Tibial nerve (tissue), 4 donors: ENCODE data around the gene CUZD1. TPM values are rescaled to one million over a fixed set of nuclear protein-coding genes. Genes with fewer than 3 reads are reported as not detected.

Experiments
- DNase-seq, 2 donors: peaks; one replicate each; pipeline ENCODE4 v3.0.0-alpha.2; 2019; ENCODE audit warnings: low spot score in 2 of 2
- H3K27ac ChIP-seq, 4 donors: fragments of 200-600 bp; sonication (generic) in 3 of 4; one replicate each; pipeline ENCODE4 v1.5.1; 2017 to 2019; ENCODE audit warnings: mild to moderate bottlenecking in 1 of 4
- H3K27me3 ChIP-seq, 2 donors: fragments of 200-600 bp; sonication (generic) in 1 of 2; one replicate each; pipeline versions ENCODE4 v1.5.1 to v1.6.0; 2017 to 2019
- H3K36me3 ChIP-seq, 3 donors: fragments of 200-600 bp; sonication (generic); one replicate each; pipeline ENCODE4 v1.5.1; 2018 to 2019
- H3K4me1 ChIP-seq, 4 donors: fragments of 200-600 bp; sonication (generic) in 3 of 4; one replicate each; pipeline ENCODE4 v1.5.1; 2017 to 2019
- H3K4me3 ChIP-seq, 4 donors: fragments of 200-600 bp; sonication (generic) in 3 of 4; one replicate each; pipeline ENCODE4 v1.5.1; 2017 to 2019; ENCODE audit warnings: mild to moderate bottlenecking in 1 of 4, moderate library complexity in 1 of 4
- H3K9me3 ChIP-seq, 4 donors: fragments of 200-600 bp; sonication (generic) in 3 of 4; one replicate each; pipeline ENCODE4 v1.5.1; 2017 to 2019
- EP300 ChIP-seq, 2 donors: sonication (generic); formaldehyde crosslinking; IDR thresholded peaks; one replicate each; pipeline ENCODE4 v1.6.1; 2017; ENCODE audit warnings: antibody characterized with exemption in 2 of 2, mild to moderate bottlenecking in 1 of 2
- POLR2A ChIP-seq, 2 donors: fragments of 450-650 bp; IDR thresholded peaks; one replicate each; pipeline ENCODE4 v1.6.1; 2017; ENCODE audit warnings: antibody characterized with exemption in 2 of 2, mild to moderate bottlenecking in 2 of 2, moderate library complexity in 2 of 2
- WGBS, 2 donors: methylation state at CpG; one replicate each; pipeline ENCODE4 v1.1.5; 2018; 5-methylcytosine and 5-hydroxymethylcytosine counted together
- total RNA-seq, 4 donors: library from RNA; depleted of rRNA; stranded (reverse); fragments of >200 nt; gene quantifications; one replicate each; pipeline ENCODE4 v1.1.0, GENCODE V29; 2016
- TF ChIP-seq, protein P1 (sequence below), 5 experiments: fragments of 200-600 bp in 3 of 5; fragments of 450-650 bp in 2 of 5; sonication (generic) in 3 of 5; IDR thresholded peaks; one replicate each; pipeline ENCODE4 v1.5.1; 2016 to 2019; ENCODE audit warnings: antibody characterized with exemption in 5 of 5, mild to moderate bottlenecking in 3 of 5, moderate library complexity in 2 of 5

Gene CUZD1
- total RNA-seq, 4 donors from 2014 or later = 1.2 to 5.7 (median 1.9) TPM; not detected in 1

- TF ChIP-seq POLR2A (IDR thresholded peaks at IDR 0.05) (no peak), EP300 (IDR thresholded peaks at IDR 0.05) (no peak)
- TF ChIP-seq, protein P1, sequence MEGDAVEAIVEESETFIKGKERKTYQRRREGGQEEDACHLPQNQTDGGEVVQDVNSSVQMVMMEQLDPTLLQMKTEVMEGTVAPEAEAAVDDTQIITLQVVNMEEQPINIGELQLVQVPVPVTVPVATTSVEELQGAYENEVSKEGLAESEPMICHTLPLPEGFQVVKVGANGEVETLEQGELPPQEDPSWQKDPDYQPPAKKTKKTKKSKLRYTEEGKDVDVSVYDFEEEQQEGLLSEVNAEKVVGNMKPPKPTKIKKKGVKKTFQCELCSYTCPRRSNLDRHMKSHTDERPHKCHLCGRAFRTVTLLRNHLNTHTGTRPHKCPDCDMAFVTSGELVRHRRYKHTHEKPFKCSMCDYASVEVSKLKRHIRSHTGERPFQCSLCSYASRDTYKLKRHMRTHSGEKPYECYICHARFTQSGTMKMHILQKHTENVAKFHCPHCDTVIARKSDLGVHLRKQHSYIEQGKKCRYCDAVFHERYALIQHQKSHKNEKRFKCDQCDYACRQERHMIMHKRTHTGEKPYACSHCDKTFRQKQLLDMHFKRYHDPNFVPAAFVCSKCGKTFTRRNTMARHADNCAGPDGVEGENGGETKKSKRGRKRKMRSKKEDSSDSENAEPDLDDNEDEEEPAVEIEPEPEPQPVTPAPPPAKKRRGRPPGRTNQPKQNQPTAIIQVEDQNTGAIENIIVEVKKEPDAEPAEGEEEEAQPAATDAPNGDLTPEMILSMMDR (IDR thresholded peaks at IDR 0.05) = no peak
- no peaks in the 10 kb centered on the region for H3K4me1 ChIP-seq
- H3K9me3 ChIP-seq = no peaks in the 10 kb centered on the region
- no peak for DNase-seq
- WGBS, 2 donors = 64 to 75% methylated on average over 2 of the region's 2 CpGs
- no peaks in the 10 kb centered on the region for H3K36me3 ChIP-seq
- H3K27ac ChIP-seq = no peak overlapping the region
- H3K4me3 ChIP-seq = no peak overlapping the region
- peaks cover 0 to 4% of the 10 kb centered on the region in 2 donors for H3K27me3 ChIP-seq
Measured at GRCh38 chr10:122814493-122814892, 31.2 kb downstream of the CUZD1 start.

- WGBS, 2 donors = 68 to 78% methylated on average over 4 of the region's 4 CpGs
- DNase-seq = no peak
- Histone ChIP-seq H3K4me3 (no peak overlapping the region), H3K4me1 (no peaks in the 10 kb centered on the region), H3K36me3 (no peaks in the 10 kb centered on the region), H3K27me3 (peaks cover 0 to under 1% of the 10 kb centered on the region in 2 donors), H3K27ac (no peak overlapping the region), H3K9me3 (no peaks in the 10 kb centered on the region)
- TF ChIP-seq EP300 (IDR thresholded peaks at IDR 0.05) = no peak
- TF ChIP-seq, protein P1 (IDR thresholded peaks at IDR 0.05) = no peak
- no peak for TF ChIP-seq POLR2A (IDR thresholded peaks at IDR 0.05)
Measured at GRCh38 chr10:122812751-122813150, 32.9 kb downstream of the CUZD1 start.

DNA sequence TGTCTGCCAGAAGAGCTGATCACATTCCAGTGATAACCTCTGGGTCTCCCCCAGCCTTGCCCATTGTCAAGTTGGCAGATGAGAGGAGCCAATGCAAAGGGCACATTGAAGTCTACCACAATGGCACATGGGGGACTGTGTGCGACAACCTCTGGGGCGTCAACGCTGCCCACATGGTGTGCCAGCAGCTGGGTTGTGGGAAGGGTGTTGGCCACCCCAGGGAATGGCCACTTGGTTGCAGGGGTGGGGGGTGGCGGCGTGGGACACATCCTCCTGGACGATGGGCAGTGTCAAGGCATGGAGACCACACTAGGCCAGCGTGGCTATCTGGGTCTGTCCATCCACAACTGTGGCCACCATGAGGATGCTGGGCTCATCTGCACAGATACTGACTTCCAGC lies 43.4 kb downstream of the CUZD1 start:
- no peak overlapping the region for H3K27ac ChIP-seq
- no peaks in the 10 kb centered on the region for H3K27me3 ChIP-seq
- TF ChIP-seq, protein P1 (IDR thresholded peaks at IDR 0.05) = no peak
- TF ChIP-seq POLR2A (IDR thresholded peaks at IDR 0.05) (no peak), EP300 (IDR thresholded peaks at IDR 0.05) (no peak)
- WGBS, 2 donors = 93% methylated on average over 6 to 7 of the region's 7 CpGs
- DNase-seq = no peak
- H3K9me3 ChIP-seq = no peaks in the 10 kb centered on the region
- H3K4me1 ChIP-seq = no peaks in the 10 kb centered on the region
- no peaks in the 10 kb centered on the region for H3K36me3 ChIP-seq
- H3K4me3 ChIP-seq = no peak overlapping the region

- WGBS, 2 donors = 80 to 85% methylated on average over 11 to 12 of the region's 12 CpGs
- H3K27me3 ChIP-seq = no peaks in the 10 kb centered on the region
- H3K9me3 ChIP-seq = no peaks in the 10 kb centered on the region
- no peak for DNase-seq
- H3K4me3 ChIP-seq = no peak overlapping the region
- H3K27ac ChIP-seq = no peak overlapping the region
- H3K36me3 ChIP-seq = no peaks in the 10 kb centered on the region
- H3K4me1 ChIP-seq = no peaks in the 10 kb centered on the region
- TF ChIP-seq, protein P1 (IDR thresholded peaks at IDR 0.05) = no peak
- TF ChIP-seq EP300 (IDR thresholded peaks at IDR 0.05) (no peak), POLR2A (IDR thresholded peaks at IDR 0.05) (no peak)
Measured at GRCh38 chr10:122798704-122799231, 46.9 kb downstream of the CUZD1 start.

- H3K9me3 ChIP-seq = no peaks in the 10 kb centered on the region
- no peaks in the 10 kb centered on the region for H3K27me3 ChIP-seq
- no peak overlapping the region for H3K4me3 ChIP-seq
- no peak overlapping the region for H3K27ac ChIP-seq
- DNase-seq = no peak
- WGBS, 2 donors = 38 to 40% methylated on average over 2 of the region's 2 CpGs
- no peak for TF ChIP-seq POLR2A (IDR thresholded peaks at IDR 0.05)
- no peaks in the 10 kb centered on the region for H3K4me1 ChIP-seq
- H3K36me3 ChIP-seq = no peaks in the 10 kb centered on the region
Measured at GRCh38 chr10:122796796-122797195, 48.9 kb downstream of the CUZD1 start.

GRCh38 chr10:122795924-122796323 lies 49.7 kb downstream of the CUZD1 start:
- Histone ChIP-seq H3K36me3 (no peaks in the 10 kb centered on the region), H3K4me3 (no peak overlapping the region), H3K9me3 (no peaks in the 10 kb centered on the region), H3K4me1 (no peaks in the 10 kb centered on the region), H3K27ac (no peak overlapping the region), H3K27me3 (no peaks in the 10 kb centered on the region)
- WGBS, 2 donors = 61 to 72% methylated on average over 5 of the region's 5 CpGs
- DNase-seq = no peak
- no peak for TF ChIP-seq EP300 (IDR thresholded peaks at IDR 0.05)
